Thyroid gland (tissue), 4 donors: Measurements from ENCODE around the gene PARD3B.

Source experiments
- POLR2A ChIP-seq, 2 donors: fragments of 450-650 bp; IDR thresholded peaks; one replicate each; pipeline ENCODE4 v1.6.1; 2017; ENCODE audit warnings: antibody characterized with exemption in 2 of 2, mild to moderate bottlenecking in 2 of 2, moderate library complexity in 1 of 2
- TF ChIP-seq, protein P1 (sequence below), 6 experiments: fragments of 200-600 bp in 3 of 6; fragments of 450-650 bp in 3 of 6; sonication (generic) in 3 of 6; IDR thresholded peaks; one replicate each; pipeline ENCODE4 v1.5.1; 2016 to 2019; ENCODE audit warnings: antibody characterized with exemption in 6 of 6, mild to moderate bottlenecking in 2 of 6, inconsistent platforms in 1 of 6, moderate library complexity in 1 of 6

DNA sequence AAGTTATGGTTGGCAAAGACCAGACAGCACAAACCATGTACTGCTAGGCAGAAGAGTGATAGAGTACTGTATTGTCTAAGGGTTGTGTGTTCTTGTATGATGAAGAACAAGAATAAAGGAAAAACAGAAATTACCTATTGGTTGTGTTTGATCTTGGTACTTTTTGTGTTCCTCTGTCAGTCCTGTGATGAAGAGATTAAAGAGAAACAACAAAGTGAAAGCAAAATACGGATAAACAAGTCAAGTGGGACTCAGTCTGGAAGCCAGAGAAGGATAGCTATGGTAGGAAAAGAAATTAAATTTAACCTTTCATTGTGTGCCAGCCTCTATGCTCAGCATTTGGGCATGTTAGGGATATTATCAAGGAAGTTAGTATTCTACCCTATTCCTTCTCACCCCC is 413.1 kb downstream of the PARD3B start:
- TF ChIP-seq, protein P1, sequence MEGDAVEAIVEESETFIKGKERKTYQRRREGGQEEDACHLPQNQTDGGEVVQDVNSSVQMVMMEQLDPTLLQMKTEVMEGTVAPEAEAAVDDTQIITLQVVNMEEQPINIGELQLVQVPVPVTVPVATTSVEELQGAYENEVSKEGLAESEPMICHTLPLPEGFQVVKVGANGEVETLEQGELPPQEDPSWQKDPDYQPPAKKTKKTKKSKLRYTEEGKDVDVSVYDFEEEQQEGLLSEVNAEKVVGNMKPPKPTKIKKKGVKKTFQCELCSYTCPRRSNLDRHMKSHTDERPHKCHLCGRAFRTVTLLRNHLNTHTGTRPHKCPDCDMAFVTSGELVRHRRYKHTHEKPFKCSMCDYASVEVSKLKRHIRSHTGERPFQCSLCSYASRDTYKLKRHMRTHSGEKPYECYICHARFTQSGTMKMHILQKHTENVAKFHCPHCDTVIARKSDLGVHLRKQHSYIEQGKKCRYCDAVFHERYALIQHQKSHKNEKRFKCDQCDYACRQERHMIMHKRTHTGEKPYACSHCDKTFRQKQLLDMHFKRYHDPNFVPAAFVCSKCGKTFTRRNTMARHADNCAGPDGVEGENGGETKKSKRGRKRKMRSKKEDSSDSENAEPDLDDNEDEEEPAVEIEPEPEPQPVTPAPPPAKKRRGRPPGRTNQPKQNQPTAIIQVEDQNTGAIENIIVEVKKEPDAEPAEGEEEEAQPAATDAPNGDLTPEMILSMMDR (IDR thresholded peaks at IDR 0.05), result no peak
- TF ChIP-seq POLR2A (IDR thresholded peaks at IDR 0.05), result no peak
